WTC11 (cell line): ENCODE measurements around the gene STOM. TPM values are rescaled to one million over a fixed set of nuclear protein-coding genes. Genes with fewer than 3 reads are reported as not detected.

Experiments
- ATAC-seq: fragments of 200-7000 bp; cut with Tn5 transposase; 2 replicates; pipeline ENCODE4 v1.10.0; 2021; ENCODE audit warnings: mild to moderate bottlenecking, moderate library complexity
- CTCF ChIA-PET: fragments of 300-600 bp; sonication (Branson Sonifier 250); formaldehyde crosslinking; loops from one replicate; lab custom pipeline; 2021; ENCODE audit warnings: antibody characterized with exemption; lab: Charles Lee
- POLR2A ChIA-PET: fragments of 350-600 bp; sonication (Branson Sonifier 250); formaldehyde crosslinking; loops from one replicate; lab custom pipeline; 2021; ENCODE audit warnings: antibody characterized with exemption; lab: Charles Lee
- DNase-seq: peaks from one replicate; pipeline ENCODE4 v3.0.0; 2021; ENCODE audit warnings: low spot score
- H3K27ac Mint-ChIP-seq: 2 replicates; pipeline ENCODE4 v1.8.0; 2021; ENCODE audit warnings: mixed read lengths
- H3K27me3 Mint-ChIP-seq: 2 replicates; pipeline ENCODE4 v1.8.0; 2021; ENCODE audit warnings: low read depth, mild to moderate bottlenecking, moderate library complexity, mixed read lengths
- H3K36me3 Mint-ChIP-seq: 2 replicates; pipeline ENCODE4 v1.8.0; 2021; ENCODE audit warnings: mixed read lengths
- H3K4me1 Mint-ChIP-seq: 2 replicates; pipeline ENCODE4 v1.8.0; 2022; ENCODE audit warnings: mixed read lengths
- H3K4me3 Mint-ChIP-seq: 2 replicates; pipeline ENCODE4 v1.8.0; 2021; ENCODE audit warnings: mild to moderate bottlenecking, moderate library complexity, mixed read lengths
- H3K9me3 Mint-ChIP-seq: 2 replicates; pipeline ENCODE4 v1.8.0; 2021; ENCODE audit warnings: mixed read lengths
- AR ChIP-seq: fragments of 250-450 bp; sonication (Bioruptor Pico); IDR thresholded peaks from 2 replicates; pipeline ENCODE4 v1.9.0; 2021; ENCODE audit warnings: mild to moderate bottlenecking
- CREM ChIP-seq: sonication (generic); formaldehyde crosslinking; IDR thresholded peaks from 2 replicates; pipeline ENCODE4 v1.8.1; 2022; ENCODE audit warnings: mild to moderate bottlenecking, missing genetic modification reagents, moderate library complexity
- FOXJ3 ChIP-seq: sonication (generic); formaldehyde crosslinking; IDR thresholded peaks from 2 replicates; pipeline ENCODE4 v1.9.0; 2021; ENCODE audit warnings: missing genetic modification reagents, mild to moderate bottlenecking, borderline replicate concordance
- GRHL2 ChIP-seq: fragments of 250-450 bp; sonication (Bioruptor Pico); IDR thresholded peaks from 2 replicates; pipeline ENCODE4 v1.8.0; 2022; ENCODE audit warnings: mild to moderate bottlenecking, moderate library complexity; ENCODE audit not compliant: insufficient replicate concordance, severe bottlenecking
- IRF1 ChIP-seq: sonication (generic); formaldehyde crosslinking; IDR thresholded peaks from 2 replicates; pipeline ENCODE4 v1.8.0; 2023; ENCODE audit warnings: missing genetic modification reagents
- JAZF1 ChIP-seq: fragments of 250-450 bp; sonication (Bioruptor Pico); IDR thresholded peaks from 2 replicates; pipeline ENCODE4 v1.9.0; 2021; ENCODE audit warnings: moderate library complexity, mild to moderate bottlenecking, inconsistent platforms
- JUN ChIP-seq: sonication (generic); formaldehyde crosslinking; IDR thresholded peaks from 2 replicates; pipeline ENCODE4 v1.8.0; 2023; ENCODE audit warnings: mild to moderate bottlenecking, missing genetic modification reagents
- MLX ChIP-seq: sonication (generic); formaldehyde crosslinking; IDR thresholded peaks from 2 replicates; pipeline ENCODE4 v1.8.1; 2023; ENCODE audit warnings: mild to moderate bottlenecking, missing genetic modification reagents, moderate library complexity
- MYBL2 ChIP-seq: sonication (generic); formaldehyde crosslinking; IDR thresholded peaks from 2 replicates; pipeline ENCODE4 v1.8.1; 2023; ENCODE audit warnings: mild to moderate bottlenecking, moderate library complexity, missing genetic modification reagents
- TCF7 ChIP-seq: sonication (generic); formaldehyde crosslinking; IDR thresholded peaks from 2 replicates; pipeline ENCODE4 v1.8.0; 2022; ENCODE audit warnings: mild to moderate bottlenecking, low read depth, missing genetic modification reagents, moderate library complexity
- TEAD4 ChIP-seq: sonication (generic); formaldehyde crosslinking; IDR thresholded peaks from 2 replicates; pipeline ENCODE4 v1.8.0; 2022; ENCODE audit warnings: mild to moderate bottlenecking, missing genetic modification reagents
- ZNF317 ChIP-seq: sonication (generic); formaldehyde crosslinking; IDR thresholded peaks from 2 replicates; pipeline ENCODE4 v1.8.1; 2023; ENCODE audit warnings: low read depth, mild to moderate bottlenecking, moderate library complexity, missing genetic modification reagents, borderline replicate concordance
- total RNA-seq: library from RNA; stranded (reverse); gene quantifications from 3 replicates; pipeline ENCODE4 v1.2.3, GENCODE V29; 2021
- TF ChIP-seq, protein P1 (sequence below): sonication (generic); formaldehyde crosslinking; IDR thresholded peaks from 2 replicates; pipeline ENCODE4 v1.8.1; 2023; ENCODE audit warnings: mild to moderate bottlenecking, moderate library complexity, missing genetic modification reagents
- TF ChIP-seq, protein P2 (sequence below): sonication (generic); formaldehyde crosslinking; IDR thresholded peaks from 2 replicates; pipeline ENCODE4 v1.8.1; 2023; ENCODE audit warnings: mild to moderate bottlenecking, missing genetic modification reagents
- TF ChIP-seq, protein P3 (sequence below): sonication (generic); formaldehyde crosslinking; IDR thresholded peaks from 2 replicates; pipeline ENCODE4 v1.8.0; 2022; ENCODE audit warnings: missing genetic modification reagents
- TF ChIP-seq, protein P4 (sequence below): fragments of 200-600 bp; IDR thresholded peaks from 2 replicates; pipeline ENCODE4 v1.8.0; 2022; ENCODE audit warnings: antibody characterized with exemption

Gene STOM
- total RNA-seq, 1 experiment from 2014 or later: 32.9 TPM

DNA sequence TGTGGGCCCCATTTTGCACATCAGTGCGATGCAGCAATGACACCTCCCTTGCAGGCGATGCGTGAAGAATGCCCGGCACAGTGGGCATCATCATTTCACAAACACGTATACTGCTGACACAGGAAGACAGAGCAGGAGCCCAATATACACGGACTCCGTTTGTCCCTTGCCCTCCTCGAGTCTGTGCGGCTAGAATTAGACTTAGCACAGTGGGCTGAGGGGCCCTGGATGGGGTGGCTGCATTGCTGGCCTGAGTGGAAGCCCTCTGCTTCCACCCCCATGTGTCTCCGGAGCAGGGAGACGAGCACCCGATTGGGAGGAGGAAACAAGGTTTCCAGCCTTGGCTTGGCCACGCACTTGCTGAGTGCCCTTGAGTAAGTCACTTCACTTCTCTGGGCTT lies 61.3 kb downstream of the STOM start:
- Mint-ChIP-seq H3K27ac (no peak overlapping the region), H3K4me3 (no peak overlapping the region), H3K9me3 (peaks cover 7% of the 10 kb centered on the region), H3K36me3 (peaks cover 20% of the 10 kb centered on the region), H3K4me1 (no peaks in the 10 kb centered on the region), H3K27me3 (no peaks in the 10 kb centered on the region)
- POLR2A ChIA-PET: no interaction called here
- TF ChIP-seq IRF1 (CRISPR knock-in tag) (no peak), CREM (CRISPR knock-in tag) (no peak), AR (CRISPR knock-in tag) (no peak), TCF7 (CRISPR knock-in tag) (no peak), ZNF317 (CRISPR knock-in tag) (no peak), MYBL2 (no peak), JAZF1 (no peak), TEAD4 (CRISPR knock-in tag) (no peak), MLX (CRISPR knock-in tag) (no peak), FOXJ3 (no peak)
- TF ChIP-seq, protein P1, sequence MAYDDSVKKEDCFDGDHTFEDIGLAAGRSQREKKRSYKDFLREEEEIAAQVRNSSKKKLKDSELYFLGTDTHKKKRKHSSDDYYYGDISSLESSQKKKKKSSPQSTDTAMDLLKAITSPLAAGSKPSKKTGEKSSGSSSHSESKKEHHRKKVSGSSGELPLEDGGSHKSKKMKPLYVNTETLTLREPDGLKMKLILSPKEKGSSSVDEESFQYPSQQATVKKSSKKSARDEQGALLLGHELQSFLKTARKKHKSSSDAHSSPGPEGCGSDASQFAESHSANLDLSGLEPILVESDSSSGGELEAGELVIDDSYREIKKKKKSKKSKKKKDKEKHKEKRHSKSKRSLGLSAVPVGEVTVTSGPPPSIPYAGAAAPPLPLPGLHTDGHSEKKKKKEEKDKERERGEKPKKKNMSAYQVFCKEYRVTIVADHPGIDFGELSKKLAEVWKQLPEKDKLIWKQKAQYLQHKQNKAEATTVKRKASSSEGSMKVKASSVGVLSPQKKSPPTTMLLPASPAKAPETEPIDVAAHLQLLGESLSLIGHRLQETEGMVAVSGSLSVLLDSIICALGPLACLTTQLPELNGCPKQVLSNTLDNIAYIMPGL (CRISPR knock-in tag): no peak
- TF ChIP-seq, protein P2, sequence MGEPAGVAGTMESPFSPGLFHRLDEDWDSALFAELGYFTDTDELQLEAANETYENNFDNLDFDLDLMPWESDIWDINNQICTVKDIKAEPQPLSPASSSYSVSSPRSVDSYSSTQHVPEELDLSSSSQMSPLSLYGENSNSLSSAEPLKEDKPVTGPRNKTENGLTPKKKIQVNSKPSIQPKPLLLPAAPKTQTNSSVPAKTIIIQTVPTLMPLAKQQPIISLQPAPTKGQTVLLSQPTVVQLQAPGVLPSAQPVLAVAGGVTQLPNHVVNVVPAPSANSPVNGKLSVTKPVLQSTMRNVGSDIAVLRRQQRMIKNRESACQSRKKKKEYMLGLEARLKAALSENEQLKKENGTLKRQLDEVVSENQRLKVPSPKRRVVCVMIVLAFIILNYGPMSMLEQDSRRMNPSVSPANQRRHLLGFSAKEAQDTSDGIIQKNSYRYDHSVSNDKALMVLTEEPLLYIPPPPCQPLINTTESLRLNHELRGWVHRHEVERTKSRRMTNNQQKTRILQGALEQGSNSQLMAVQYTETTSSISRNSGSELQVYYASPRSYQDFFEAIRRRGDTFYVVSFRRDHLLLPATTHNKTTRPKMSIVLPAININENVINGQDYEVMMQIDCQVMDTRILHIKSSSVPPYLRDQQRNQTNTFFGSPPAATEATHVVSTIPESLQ (CRISPR knock-in tag): no peak
- CTCF ChIA-PET: interaction anchor here (1.1 kb wide), 1 partner anchor 11 kb away, joined by 5 read pairs; no protein-coding TSS in a partner anchor
- ATAC-seq (no peak), DNase-seq (no peak)

GRCh38 chr9:121307976-121308375 lies 62.1 kb downstream of the STOM start:
- H3K4me1 Mint-ChIP-seq: no peaks in the 10 kb centered on the region

More at GRCh38 chr9:121307976-121308375, 62.1 kb downstream of the STOM start:
- DNase-seq: no peak
- no peak overlapping the region for H3K4me3 Mint-ChIP-seq
- ChIA-PET CTCF (interaction anchor here (3.3 kb wide), 1 partner anchor 12 kb away, joined by 20 read pairs; no protein-coding TSS in a partner anchor), POLR2A (no interaction called here)
- H3K27me3 Mint-ChIP-seq: no peaks in the 10 kb centered on the region
- TF ChIP-seq GRHL2 (CRISPR knock-in tag) (no peak), JUN (CRISPR knock-in tag) (no peak)
- TF ChIP-seq, protein P3, sequence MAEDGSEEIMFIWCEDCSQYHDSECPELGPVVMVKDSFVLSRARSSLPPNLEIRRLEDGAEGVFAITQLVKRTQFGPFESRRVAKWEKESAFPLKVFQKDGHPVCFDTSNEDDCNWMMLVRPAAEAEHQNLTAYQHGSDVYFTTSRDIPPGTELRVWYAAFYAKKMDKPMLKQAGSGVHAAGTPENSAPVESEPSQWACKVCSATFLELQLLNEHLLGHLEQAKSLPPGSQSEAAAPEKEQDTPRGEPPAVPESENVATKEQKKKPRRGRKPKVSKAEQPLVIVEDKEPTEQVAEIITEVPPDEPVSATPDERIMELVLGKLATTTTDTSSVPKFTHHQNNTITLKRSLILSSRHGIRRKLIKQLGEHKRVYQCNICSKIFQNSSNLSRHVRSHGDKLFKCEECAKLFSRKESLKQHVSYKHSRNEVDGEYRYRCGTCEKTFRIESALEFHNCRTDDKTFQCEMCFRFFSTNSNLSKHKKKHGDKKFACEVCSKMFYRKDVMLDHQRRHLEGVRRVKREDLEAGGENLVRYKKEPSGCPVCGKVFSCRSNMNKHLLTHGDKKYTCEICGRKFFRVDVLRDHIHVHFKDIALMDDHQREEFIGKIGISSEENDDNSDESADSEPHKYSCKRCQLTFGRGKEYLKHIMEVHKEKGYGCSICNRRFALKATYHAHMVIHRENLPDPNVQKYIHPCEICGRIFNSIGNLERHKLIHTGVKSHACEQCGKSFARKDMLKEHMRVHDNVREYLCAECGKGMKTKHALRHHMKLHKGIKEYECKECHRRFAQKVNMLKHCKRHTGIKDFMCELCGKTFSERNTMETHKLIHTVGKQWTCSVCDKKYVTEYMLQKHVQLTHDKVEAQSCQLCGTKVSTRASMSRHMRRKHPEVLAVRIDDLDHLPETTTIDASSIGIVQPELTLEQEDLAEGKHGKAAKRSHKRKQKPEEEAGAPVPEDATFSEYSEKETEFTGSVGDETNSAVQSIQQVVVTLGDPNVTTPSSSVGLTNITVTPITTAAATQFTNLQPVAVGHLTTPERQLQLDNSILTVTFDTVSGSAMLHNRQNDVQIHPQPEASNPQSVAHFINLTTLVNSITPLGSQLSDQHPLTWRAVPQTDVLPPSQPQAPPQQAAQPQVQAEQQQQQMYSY (CRISPR knock-in tag): no peak
- TF ChIP-seq, protein P4, sequence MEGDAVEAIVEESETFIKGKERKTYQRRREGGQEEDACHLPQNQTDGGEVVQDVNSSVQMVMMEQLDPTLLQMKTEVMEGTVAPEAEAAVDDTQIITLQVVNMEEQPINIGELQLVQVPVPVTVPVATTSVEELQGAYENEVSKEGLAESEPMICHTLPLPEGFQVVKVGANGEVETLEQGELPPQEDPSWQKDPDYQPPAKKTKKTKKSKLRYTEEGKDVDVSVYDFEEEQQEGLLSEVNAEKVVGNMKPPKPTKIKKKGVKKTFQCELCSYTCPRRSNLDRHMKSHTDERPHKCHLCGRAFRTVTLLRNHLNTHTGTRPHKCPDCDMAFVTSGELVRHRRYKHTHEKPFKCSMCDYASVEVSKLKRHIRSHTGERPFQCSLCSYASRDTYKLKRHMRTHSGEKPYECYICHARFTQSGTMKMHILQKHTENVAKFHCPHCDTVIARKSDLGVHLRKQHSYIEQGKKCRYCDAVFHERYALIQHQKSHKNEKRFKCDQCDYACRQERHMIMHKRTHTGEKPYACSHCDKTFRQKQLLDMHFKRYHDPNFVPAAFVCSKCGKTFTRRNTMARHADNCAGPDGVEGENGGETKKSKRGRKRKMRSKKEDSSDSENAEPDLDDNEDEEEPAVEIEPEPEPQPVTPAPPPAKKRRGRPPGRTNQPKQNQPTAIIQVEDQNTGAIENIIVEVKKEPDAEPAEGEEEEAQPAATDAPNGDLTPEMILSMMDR: no peak
- no peak overlapping the region for H3K27ac Mint-ChIP-seq
- ATAC-seq: no peak
- H3K36me3 Mint-ChIP-seq: peaks cover 20% of the 10 kb centered on the region
- peaks cover 7% of the 10 kb centered on the region for H3K9me3 Mint-ChIP-seq
